Large intestine (tissue), 3 donors: Measurements from ENCODE around the gene RSU1. TPM values are rescaled to one million over a fixed set of nuclear protein-coding genes. Genes with fewer than 3 reads are reported as not detected.

Experiments used
- DNase-seq, 2 donors: peaks; one replicate each; pipeline versions ENCODE4 v3.0.0 to v3.0.0-alpha.2; 2013
- H3K27ac ChIP-seq: one replicate; pipeline ENCODE4 v1.5.1; 2013; ENCODE audit warnings: low read length
- H3K27me3 ChIP-seq: 2 replicates; pipeline ENCODE4 v1.6.1; 2013; ENCODE audit warnings: low read length; ENCODE audit not compliant: control insufficient read depth, insufficient read depth
- H3K36me3 ChIP-seq: 2 replicates; pipeline ENCODE4 v1.6.1; 2013; ENCODE audit warnings: low read length; ENCODE audit not compliant: control insufficient read depth, insufficient read depth
- H3K4me1 ChIP-seq: one replicate; pipeline ENCODE4 v1.6.1; 2013; ENCODE audit warnings: low read length; ENCODE audit not compliant: control insufficient read depth, insufficient read depth
- H3K4me3 ChIP-seq: one replicate; pipeline ENCODE4 v1.5.1; 2013; ENCODE audit warnings: low read length
- H3K9me3 ChIP-seq: one replicate; pipeline ENCODE4 v1.6.1; 2013; ENCODE audit warnings: mild to moderate bottlenecking, low read depth, low read length, moderate library complexity; ENCODE audit not compliant: control insufficient read depth
- WGBS: methylation state at CpG from one replicate; pipeline ENCODE4 v1.1.5; 2013; ENCODE audit warnings: low lambda C conversion rate; ENCODE audit not compliant: insufficient coverage; 5-methylcytosine and 5-hydroxymethylcytosine counted together
- polyA plus RNA-seq: library from polyadenylated mRNA; unstranded; fragments of 120-200 nt; gene quantifications from one replicate; pipeline ENCODE4 v1.2.1, GENCODE V29; 2013

Gene RSU1
- polyA plus RNA-seq, 1 donor, result 37.0 TPM

GRCh38 chr10:16592378-16592777, 224.8 kb downstream of the RSU1 start:
- H3K36me3 ChIP-seq, result peaks cover 4% of the 10 kb centered on the region
- WGBS, result 88% methylated on average over 3 of the region's 11 CpGs
- DNase-seq, result no peak
- no peaks in the 10 kb centered on the region for H3K27me3 ChIP-seq
- H3K4me1 ChIP-seq, result no peaks in the 10 kb centered on the region
- no peaks in the 10 kb centered on the region for H3K9me3 ChIP-seq
- no peak overlapping the region for H3K27ac ChIP-seq
- no peak overlapping the region for H3K4me3 ChIP-seq

- DNase-seq, result no peak
- Histone ChIP-seq H3K4me1 (no peaks in the 10 kb centered on the region), H3K4me3 (no peak overlapping the region), H3K27ac (no peak overlapping the region), H3K36me3 (no peaks in the 10 kb centered on the region), H3K9me3 (no peaks in the 10 kb centered on the region), H3K27me3 (no peaks in the 10 kb centered on the region)
- WGBS, result 100% methylated on average over 1 of the region's 7 CpGs
Observed at GRCh38 chr10:16586358-16587138, 230.7 kb downstream of the RSU1 start.

- Histone ChIP-seq H3K27ac (no peak overlapping the region), H3K4me1 (no peaks in the 10 kb centered on the region), H3K36me3 (no peaks in the 10 kb centered on the region), H3K27me3 (no peaks in the 10 kb centered on the region), H3K9me3 (no peaks in the 10 kb centered on the region), H3K4me3 (no peak overlapping the region)
- WGBS, result no CpG with 5 or more reads among the region's 6 CpGs
- no peak for DNase-seq
Observed at GRCh38 chr10:16585103-16585502, 232.1 kb downstream of the RSU1 start.

GRCh38 chr10:16583382-16583781, 233.8 kb downstream of the RSU1 start:
- no CpG with 5 or more reads among the region's 10 CpGs for WGBS
- Histone ChIP-seq H3K4me3 (no peak overlapping the region), H3K27ac (no peak overlapping the region), H3K36me3 (no peaks in the 10 kb centered on the region), H3K4me1 (no peaks in the 10 kb centered on the region), H3K27me3 (no peaks in the 10 kb centered on the region), H3K9me3 (no peaks in the 10 kb centered on the region)
- DNase-seq, result no peak

GRCh38 chr10:16581202-16581601, 236.0 kb downstream of the RSU1 start:
- Histone ChIP-seq H3K27me3 (no peaks in the 10 kb centered on the region), H3K4me1 (no peaks in the 10 kb centered on the region), H3K27ac (no peak overlapping the region), H3K9me3 (no peaks in the 10 kb centered on the region), H3K4me3 (no peak overlapping the region), H3K36me3 (no peaks in the 10 kb centered on the region)
- WGBS, result 94% methylated on average over 3 of the region's 3 CpGs
- no peak for DNase-seq

- Histone ChIP-seq H3K4me1 (no peaks in the 10 kb centered on the region), H3K27me3 (no peaks in the 10 kb centered on the region), H3K9me3 (no peaks in the 10 kb centered on the region), H3K27ac (no peak overlapping the region), H3K4me3 (no peak overlapping the region), H3K36me3 (no peaks in the 10 kb centered on the region)
- no CpG with 5 or more reads among the region's 4 CpGs for WGBS
- no peak for DNase-seq
Observed at GRCh38 chr10:16570731-16571130, 246.5 kb downstream of the RSU1 start.

GRCh38 chr10:16566202-16566805, 250.9 kb downstream of the RSU1 start:
- Histone ChIP-seq H3K36me3 (no peaks in the 10 kb centered on the region), H3K9me3 (no peaks in the 10 kb centered on the region), H3K27ac (no peak overlapping the region), H3K27me3 (no peaks in the 10 kb centered on the region), H3K4me3 (no peak overlapping the region), H3K4me1 (no peaks in the 10 kb centered on the region)
- DNase-seq, result no peak
- WGBS, result 68% methylated on average over 4 of the region's 7 CpGs

GRCh38 chr10:16565604-16566003, 251.6 kb downstream of the RSU1 start:
- no peaks in the 10 kb centered on the region for H3K27me3 ChIP-seq
- no peak overlapping the region for H3K27ac ChIP-seq
- no peaks in the 10 kb centered on the region for H3K9me3 ChIP-seq
- no peaks in the 10 kb centered on the region for H3K36me3 ChIP-seq
- no peaks in the 10 kb centered on the region for H3K4me1 ChIP-seq
- no peak overlapping the region for H3K4me3 ChIP-seq
- WGBS, result 83% methylated on average over 2 of the region's 3 CpGs
- no peak for DNase-seq

- H3K9me3 ChIP-seq, result no peaks in the 10 kb centered on the region
- no peak overlapping the region for H3K27ac ChIP-seq
- no peak overlapping the region for H3K4me3 ChIP-seq
- 100% methylated on average over 3 of the region's 6 CpGs for WGBS
- no peak for DNase-seq
- no peaks in the 10 kb centered on the region for H3K36me3 ChIP-seq
- no peaks in the 10 kb centered on the region for H3K4me1 ChIP-seq
- no peaks in the 10 kb centered on the region for H3K27me3 ChIP-seq
Observed at GRCh38 chr10:16562891-16563290, 254.3 kb downstream of the RSU1 start.

GRCh38 chr10:16559236-16559773, 257.9 kb downstream of the RSU1 start:
- H3K9me3 ChIP-seq, result no peaks in the 10 kb centered on the region
- no CpG with 5 or more reads among the region's 5 CpGs for WGBS
- no peaks in the 10 kb centered on the region for H3K4me1 ChIP-seq
- no peak overlapping the region for H3K27ac ChIP-seq
- H3K27me3 ChIP-seq, result no peaks in the 10 kb centered on the region
- no peak for DNase-seq
- H3K4me3 ChIP-seq, result no peak overlapping the region
- H3K36me3 ChIP-seq, result no peaks in the 10 kb centered on the region
